Endothelial cell of umbilical vein (primary cell): ENCODE results near the gene CHST11. TPM values are rescaled to one million over a fixed set of nuclear protein-coding genes. Genes with fewer than 3 reads are reported as not detected.

Experiments
- BruUV-seq: library from RNA; stranded (reverse); fragments of 400-500 nt; replicated peaks from 2 replicates; lab custom pipeline; 2021; lab: Mats Ljungman, UMichigan
- CTCF ChIA-PET: fragments of 300-600, 350-600 bp; sonication (Branson Sonifier 250); formaldehyde crosslinking; loops from one replicate; lab custom pipeline; 2021; ENCODE audit warnings: antibody characterized with exemption, inconsistent platforms; lab: Charles Lee
- POLR2A ChIA-PET: fragments of 300-600, 350-600 bp; sonication (Branson Sonifier 250); formaldehyde crosslinking; loops from one replicate; lab custom pipeline; 2021; ENCODE audit warnings: antibody characterized with exemption, inconsistent platforms; lab: Charles Lee
- DNase-seq: peaks from one replicate; pipeline ENCODE4 v3.0.0-alpha.2; 2011; ENCODE audit warnings: low read depth, low spot score
- FAIRE-seq: peaks from 2 replicates; lab custom pipeline; 2011; peaks lifted over from hg19 to GRCh38; lab: Jason Lieb, UNC
- H2AFZ ChIP-seq: 2 replicates; pipeline ENCODE4 v1.6.0; 2012; ENCODE audit warnings: low read depth, low read length, control low read depth, inconsistent platforms
- H3K27ac ChIP-seq: 2 replicates; pipeline ENCODE4 v1.5.1; 2011; ENCODE audit warnings: low read depth, mild to moderate bottlenecking, control low read depth, low read length, moderate library complexity; ENCODE audit not compliant: insufficient read depth
- H3K27me3 ChIP-seq, 2 experiments: 2 replicates each; pipeline versions ENCODE4 v1.6.0 to v1.6.1; 2011; ENCODE audit warnings: low read length in 2 of 2, mixed read lengths in 1 of 2; ENCODE audit not compliant: control insufficient read depth in 2 of 2, insufficient read depth in 2 of 2
- H3K36me3 ChIP-seq, 2 experiments: 2 replicates in 1 of 2; 3 replicates in 1 of 2; pipeline ENCODE4 v1.5.1; 2011; ENCODE audit warnings: low read length in 2 of 2, mild to moderate bottlenecking in 1 of 2, moderate library complexity in 1 of 2; ENCODE audit not compliant: control insufficient read depth in 2 of 2, insufficient read depth in 2 of 2; ENCODE audit errors: extremely low read depth in 1 of 2
- H3K4me1 ChIP-seq: 3 replicates; pipeline ENCODE4 v1.5.1; 2011; ENCODE audit warnings: mild to moderate bottlenecking, low read length; ENCODE audit not compliant: control insufficient read depth, insufficient read depth; ENCODE audit errors: extremely low read depth
- H3K4me2 ChIP-seq: 2 replicates; pipeline ENCODE4 v1.6.1; 2011; ENCODE audit warnings: low read length, control low read depth, mixed read lengths; ENCODE audit not compliant: insufficient read depth
- H3K4me3 ChIP-seq, 3 experiments: fragments of 200-600 bp in 1 of 3; sonication (generic), shearing (Covaris generic) in 1 of 3; replicated peaks in 1 of 3; 2 replicates each; pipeline ENCODE4 v1.5.1; 2011 to 2016; ENCODE audit warnings: control low read depth in 3 of 3, low read length in 3 of 3, mild to moderate bottlenecking in 2 of 3, inconsistent platforms in 1 of 3, low read depth in 1 of 3, moderate library complexity in 1 of 3; ENCODE audit not compliant: insufficient read depth in 1 of 3
- H3K79me2 ChIP-seq: 2 replicates; pipeline ENCODE4 v1.6.0; 2012; ENCODE audit warnings: low read length, inconsistent platforms; ENCODE audit not compliant: control insufficient read depth, insufficient read depth
- H3K9ac ChIP-seq: replicated peaks from 2 replicates; pipeline ENCODE3; 2011; ENCODE audit warnings: low read length, control low read depth; ENCODE audit not compliant: insufficient read depth; ENCODE audit errors: extremely low read depth
- H3K9me1 ChIP-seq: replicated peaks from 3 replicates; pipeline ENCODE4 v1.6.0; 2011; ENCODE audit warnings: mild to moderate bottlenecking, low read length; ENCODE audit not compliant: control insufficient read depth, insufficient read depth; ENCODE audit errors: extremely low read depth
- H3K9me3 ChIP-seq: replicated peaks from 2 replicates; pipeline ENCODE4 v1.5.1; 2012; ENCODE audit warnings: low read length, inconsistent platforms; ENCODE audit not compliant: control insufficient read depth, insufficient read depth
- H4K20me1 ChIP-seq: replicated peaks from 2 replicates; pipeline ENCODE3; 2011; ENCODE audit warnings: mild to moderate bottlenecking, low read length; ENCODE audit not compliant: control insufficient read depth, insufficient read depth; ENCODE audit errors: extremely low read depth
- EZH2 ChIP-seq: IDR thresholded peaks from 2 replicates; pipeline ENCODE4 v1.6.1; 2012; ENCODE audit warnings: borderline replicate concordance, low read depth, mild to moderate bottlenecking, moderate library complexity, low read length, inconsistent platforms; ENCODE audit not compliant: severe bottlenecking
- FOS ChIP-seq: IDR thresholded peaks from 2 replicates; pipeline ENCODE4 v1.6.1; 2011; ENCODE audit warnings: mild to moderate bottlenecking, low read length, moderate library complexity, borderline replicate concordance; ENCODE audit not compliant: insufficient read depth
- GATA2 ChIP-seq: IDR thresholded peaks from 2 replicates; pipeline ENCODE4 v1.7.0; 2011; ENCODE audit warnings: low read depth, mild to moderate bottlenecking, moderate library complexity, mixed read lengths, low read length; ENCODE audit not compliant: insufficient read length, insufficient read depth
- JUN ChIP-seq: IDR thresholded peaks from 2 replicates; pipeline ENCODE4 v1.6.1; 2011; ENCODE audit warnings: borderline replicate concordance, low read depth; ENCODE audit not compliant: insufficient read length, insufficient read depth
- MAX ChIP-seq: IDR thresholded peaks from 2 replicates; pipeline ENCODE4 v1.6.1; 2011; ENCODE audit not compliant: insufficient read depth, insufficient read length
- MYC ChIP-seq: IDR thresholded peaks from one replicate; pipeline ENCODE4 v1.6.1; 2011; ENCODE audit warnings: mild to moderate bottlenecking, low read depth, low read length
- POLR2A ChIP-seq: IDR thresholded peaks from 2 replicates; pipeline ENCODE4 v1.6.1; 2012; ENCODE audit warnings: low read depth, mild to moderate bottlenecking, control low read depth, low read length
- POLR2AphosphoS5 ChIP-seq: IDR thresholded peaks from 2 replicates; pipeline ENCODE4 v1.6.1; 2012; ENCODE audit warnings: low read depth, mild to moderate bottlenecking, control low read depth, low read length, moderate library complexity; ENCODE audit not compliant: insufficient read depth
- dilution Hi-C: fragments of 300-500 bp; cut with MboI; formaldehyde crosslinking; loops from one replicate; pipeline ENCODE4 v1.15.0; 2019; ENCODE audit warnings: low sequenced_read_pairs; ENCODE audit not compliant: extremely low pct_ligation_motif_present
- intact Hi-C: fragments of 100-400 bp; cut with micrococcal nuclease; formaldehyde crosslinking; loops from one replicate; pipeline ENCODE4 v1.10.0; 2022
- polyA plus RNA-seq, 4 experiments: library from polyadenylated mRNA; depleted of rRNA in 3 of 4; stranded (reverse) in 3 of 4; unstranded in 1 of 4; fragments of >200 nt; gene quantifications; 2 replicates each; pipeline versions ENCODE4 v1.2.1 to v1.2.3, GENCODE V29; 2011 to 2012; ENCODE audit warnings: missing spikeins in 1 of 4
- total RNA-seq: library from RNA; stranded (reverse); gene quantifications from 2 replicates; pipeline ENCODE4 v1.2.3, GENCODE V29; 2021
- TF ChIP-seq, protein P1 (sequence below), 2 donors: IDR thresholded peaks; 1 replicate in 1 of 2; 2 replicates in 1 of 2; pipeline ENCODE4 v1.5.1; 2011; ENCODE audit warnings: low read length in 2 of 2, mild to moderate bottlenecking in 2 of 2, moderate library complexity in 2 of 2, control low read depth in 1 of 2, inconsistent platforms in 1 of 2, low read depth in 1 of 2; ENCODE audit not compliant: insufficient read depth in 1 of 2; ENCODE audit errors: extremely low read depth in 1 of 2

CHST11 gene
- total and polyA plus RNA-seq, 2 donors (not counting 3 experiments of a cell fraction or from before 2014, with no cell fraction given) = 19.7 to 20.9 TPM

GRCh38 chr12:104636496-104636895 lies 179.7 kb downstream of the CHST11 start:
- Histone ChIP-seq H3K9ac (no peak overlapping the region), H2AFZ (no peak overlapping the region), H3K4me1 (no peaks in the 10 kb centered on the region), H3K27me3 (no peaks in the 10 kb centered on the region), H3K9me3 (no peaks in the 10 kb centered on the region), H3K9me1 (no peaks in the 10 kb centered on the region), H3K79me2 (no peaks in the 10 kb centered on the region), H3K27ac (no peak overlapping the region), H3K36me3 (no peaks in the 10 kb centered on the region), H3K4me2 (no peak overlapping the region), H4K20me1 (no peaks in the 10 kb centered on the region), H3K4me3 (no peak overlapping the region)
- FAIRE-seq = no peak
- dilution Hi-C loops (no loop called here), intact Hi-C loops (no loop called here)
- no TSS peak for BruUV-seq
- ChIA-PET CTCF (interaction anchor here (1.0 kb wide), 2 partner anchors 16 to 255 kb away, joined by 5 to 6 read pairs; no protein-coding TSS in a partner anchor), POLR2A (no interaction called here)
- DNase-seq = no peak
- TF ChIP-seq MYC = no peak
- no peak for TF ChIP-seq POLR2AphosphoS5
- no peak for TF ChIP-seq FOS
- TF ChIP-seq JUN = no peak
- TF ChIP-seq, protein P1, sequence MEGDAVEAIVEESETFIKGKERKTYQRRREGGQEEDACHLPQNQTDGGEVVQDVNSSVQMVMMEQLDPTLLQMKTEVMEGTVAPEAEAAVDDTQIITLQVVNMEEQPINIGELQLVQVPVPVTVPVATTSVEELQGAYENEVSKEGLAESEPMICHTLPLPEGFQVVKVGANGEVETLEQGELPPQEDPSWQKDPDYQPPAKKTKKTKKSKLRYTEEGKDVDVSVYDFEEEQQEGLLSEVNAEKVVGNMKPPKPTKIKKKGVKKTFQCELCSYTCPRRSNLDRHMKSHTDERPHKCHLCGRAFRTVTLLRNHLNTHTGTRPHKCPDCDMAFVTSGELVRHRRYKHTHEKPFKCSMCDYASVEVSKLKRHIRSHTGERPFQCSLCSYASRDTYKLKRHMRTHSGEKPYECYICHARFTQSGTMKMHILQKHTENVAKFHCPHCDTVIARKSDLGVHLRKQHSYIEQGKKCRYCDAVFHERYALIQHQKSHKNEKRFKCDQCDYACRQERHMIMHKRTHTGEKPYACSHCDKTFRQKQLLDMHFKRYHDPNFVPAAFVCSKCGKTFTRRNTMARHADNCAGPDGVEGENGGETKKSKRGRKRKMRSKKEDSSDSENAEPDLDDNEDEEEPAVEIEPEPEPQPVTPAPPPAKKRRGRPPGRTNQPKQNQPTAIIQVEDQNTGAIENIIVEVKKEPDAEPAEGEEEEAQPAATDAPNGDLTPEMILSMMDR (IDR thresholded peaks at IDR 0.05; ENCODE audit: extremely low read depth in 1 of 2, insufficient read depth in 1 of 2, low read depth in 1 of 2, low read length in 2 of 2) = no peak
- no peak for TF ChIP-seq EZH2
- no peak for TF ChIP-seq POLR2A
- no peak for TF ChIP-seq GATA2
- TF ChIP-seq MAX = no peak
